Esophagus muscularis mucosa (tissue), 3 donors: ENCODE results near the gene TSPAN15.

Source experiments
- CTCF ChIP-seq, 3 experiments: fragments of 200-600 bp in 2 of 3; fragments of 450-650 bp in 1 of 3; sonication (generic) in 2 of 3; IDR thresholded peaks; one replicate each; pipeline ENCODE4 v1.5.1; 2017 to 2019; ENCODE audit warnings: antibody characterized with exemption in 3 of 3, mild to moderate bottlenecking in 2 of 3, moderate library complexity in 1 of 3
- POLR2A ChIP-seq: fragments of 450-650 bp; IDR thresholded peaks from one replicate; pipeline ENCODE4 v1.6.1; 2017; ENCODE audit warnings: antibody characterized with exemption, moderate library complexity, mild to moderate bottlenecking, low read depth
- POLR2AphosphoS5 ChIP-seq, 2 donors: sonication (generic); formaldehyde crosslinking; IDR thresholded peaks; one replicate each; pipeline ENCODE4 v1.6.1; 2017; ENCODE audit warnings: antibody characterized with exemption in 2 of 2

- no peak for TF ChIP-seq POLR2A
- no peak for TF ChIP-seq CTCF (IDR thresholded peaks at IDR 0.05)
- no peak for TF ChIP-seq POLR2AphosphoS5 (IDR thresholded peaks at IDR 0.05)
These were observed 5.8 kb downstream of the TSPAN15 start for GRCh38 chr10:69456880-69457693.
